BLaER1 (cell line): ENCODE results near the gene MACROH2A1.

ENCODE experiments used
- H3K27ac ChIP-seq: shearing (Covaris generic); formaldehyde crosslinking; 2 replicates; pipeline ENCODE4 v1.8.1; 2022
- H3K27me3 ChIP-seq: shearing (Covaris generic); formaldehyde crosslinking; 2 replicates; pipeline ENCODE4 v1.8.1; 2022
- H3K36me3 ChIP-seq: shearing (Covaris generic); formaldehyde crosslinking; 2 replicates; pipeline ENCODE4 v1.8.1; 2022
- H3K4me1 ChIP-seq: shearing (Covaris generic); formaldehyde crosslinking; 2 replicates; pipeline ENCODE4 v1.8.1; 2022
- H3K4me2 ChIP-seq: shearing (Covaris generic); formaldehyde crosslinking; 2 replicates; pipeline ENCODE4 v1.8.1; 2022
- H3K4me3 ChIP-seq: shearing (Covaris generic); formaldehyde crosslinking; 2 replicates; pipeline ENCODE4 v1.8.1; 2022
- H3K9ac ChIP-seq: shearing (Covaris generic); formaldehyde crosslinking; 2 replicates; pipeline ENCODE4 v1.8.1; 2022
- H3K9me3 ChIP-seq: shearing (Covaris generic); formaldehyde crosslinking; 2 replicates; pipeline ENCODE4 v1.8.1; 2022
- H4K20me1 ChIP-seq: shearing (Covaris generic); formaldehyde crosslinking; 2 replicates; pipeline ENCODE4 v1.8.1; 2022
- Cebpa-rat ChIP-seq: shearing (Covaris generic); IDR thresholded peaks from 2 replicates; pipeline ENCODE4 v1.8.1; 2022

Gene MACROH2A1

GRCh38 chr5:135348918-135349317 is 50.1 kb downstream of the MACROH2A1 start:
- H3K4me3 ChIP-seq, result no peak overlapping the region
- H3K9ac ChIP-seq, result no peak overlapping the region
- no peaks in the 10 kb centered on the region for H3K27me3 ChIP-seq
- no peak overlapping the region for H3K27ac ChIP-seq
- no peaks in the 10 kb centered on the region for H3K9me3 ChIP-seq
- H4K20me1 ChIP-seq, result peaks cover 72% of the 10 kb centered on the region
- no peak for TF ChIP-seq Cebpa-rat
- H3K4me1 ChIP-seq, result no peaks in the 10 kb centered on the region
- peaks cover 99% of the 10 kb centered on the region for H3K36me3 ChIP-seq
- no peak overlapping the region for H3K4me2 ChIP-seq

GRCh38 chr5:135347392-135347791 is 51.6 kb downstream of the MACROH2A1 start:
- TF ChIP-seq Cebpa-rat, result no peak
- Histone ChIP-seq H3K4me2 (no peak overlapping the region), H3K36me3 (peaks cover 99% of the 10 kb centered on the region), H3K27ac (no peak overlapping the region), H3K9ac (no peak overlapping the region), H3K4me3 (no peak overlapping the region), H3K9me3 (no peaks in the 10 kb centered on the region), H3K27me3 (no peaks in the 10 kb centered on the region), H3K4me1 (no peaks in the 10 kb centered on the region), H4K20me1 (peaks cover 63% of the 10 kb centered on the region)

- H3K9ac ChIP-seq, result no peak overlapping the region
- H3K9me3 ChIP-seq, result no peaks in the 10 kb centered on the region
- peaks cover 64% of the 10 kb centered on the region for H4K20me1 ChIP-seq
- H3K4me3 ChIP-seq, result no peak overlapping the region
- H3K27me3 ChIP-seq, result no peaks in the 10 kb centered on the region
- H3K36me3 ChIP-seq, result peaks cover 99% of the 10 kb centered on the region
- no peaks in the 10 kb centered on the region for H3K4me1 ChIP-seq
- no peak for TF ChIP-seq Cebpa-rat
- H3K4me2 ChIP-seq, result no peak overlapping the region
- H3K27ac ChIP-seq, result no peak overlapping the region
Observed at GRCh38 chr5:135345956-135346731, 52.9 kb downstream of the MACROH2A1 start.

GRCh38 chr5:135344349-135344748 is 54.7 kb downstream of the MACROH2A1 start:
- Histone ChIP-seq H3K9me3 (no peaks in the 10 kb centered on the region), H3K4me1 (no peaks in the 10 kb centered on the region), H3K4me3 (no peak overlapping the region), H4K20me1 (peaks cover 57% of the 10 kb centered on the region), H3K9ac (no peak overlapping the region), H3K4me2 (no peak overlapping the region), H3K27me3 (no peaks in the 10 kb centered on the region), H3K36me3 (peaks cover 99% of the 10 kb centered on the region), H3K27ac (no peak overlapping the region)
- TF ChIP-seq Cebpa-rat, result no peak

- no peak overlapping the region for H3K4me3 ChIP-seq
- H3K4me1 ChIP-seq, result no peaks in the 10 kb centered on the region
- H3K9ac ChIP-seq, result no peak overlapping the region
- H3K36me3 ChIP-seq, result peaks cover 99% of the 10 kb centered on the region
- no peak for TF ChIP-seq Cebpa-rat
- H3K27me3 ChIP-seq, result no peaks in the 10 kb centered on the region
- H3K27ac ChIP-seq, result no peak overlapping the region
- peaks cover 58% of the 10 kb centered on the region for H4K20me1 ChIP-seq
- no peaks in the 10 kb centered on the region for H3K9me3 ChIP-seq
- no peak overlapping the region for H3K4me2 ChIP-seq
Observed at GRCh38 chr5:135343413-135343812, 55.6 kb downstream of the MACROH2A1 start.

- Histone ChIP-seq H3K4me1 (no peaks in the 10 kb centered on the region), H3K4me3 (no peak overlapping the region), H3K9me3 (no peaks in the 10 kb centered on the region), H3K27ac (no peak overlapping the region), H3K9ac (no peak overlapping the region), H3K4me2 (no peak overlapping the region), H3K27me3 (no peaks in the 10 kb centered on the region), H3K36me3 (peaks cover 100% of the 10 kb centered on the region), H4K20me1 (peaks cover 59% of the 10 kb centered on the region)
- no peak for TF ChIP-seq Cebpa-rat
Observed at GRCh38 chr5:135342551-135342875, 56.5 kb downstream of the MACROH2A1 start.

- no peak overlapping the region for H3K4me2 ChIP-seq
- no peak overlapping the region for H3K9ac ChIP-seq
- H3K27me3 ChIP-seq, result no peaks in the 10 kb centered on the region
- no peak overlapping the region for H3K4me3 ChIP-seq
- H3K36me3 ChIP-seq, result peaks cover 100% of the 10 kb centered on the region
- H3K27ac ChIP-seq, result no peak overlapping the region
- TF ChIP-seq Cebpa-rat, result no peak
- no peaks in the 10 kb centered on the region for H3K9me3 ChIP-seq
- no peaks in the 10 kb centered on the region for H3K4me1 ChIP-seq
- peaks cover 58% of the 10 kb centered on the region for H4K20me1 ChIP-seq
Observed at GRCh38 chr5:135341696-135342550, 57.1 kb downstream of the MACROH2A1 start.

- Histone ChIP-seq H3K4me2 (no peak overlapping the region), H3K9ac (no peak overlapping the region), H3K27me3 (no peaks in the 10 kb centered on the region), H3K4me3 (no peak overlapping the region), H3K36me3 (peaks cover 100% of the 10 kb centered on the region), H3K4me1 (no peaks in the 10 kb centered on the region), H3K27ac (no peak overlapping the region), H3K9me3 (no peaks in the 10 kb centered on the region), H4K20me1 (peaks cover 58% of the 10 kb centered on the region)
- TF ChIP-seq Cebpa-rat, result no peak
Observed at GRCh38 chr5:135341016-135341666, 57.9 kb downstream of the MACROH2A1 start.

GRCh38 chr5:135340568-135340967 is 58.5 kb downstream of the MACROH2A1 start:
- H3K4me1 ChIP-seq, result no peaks in the 10 kb centered on the region
- H3K36me3 ChIP-seq, result peaks cover 100% of the 10 kb centered on the region
- TF ChIP-seq Cebpa-rat, result no peak
- H3K9ac ChIP-seq, result no peak overlapping the region
- H3K27me3 ChIP-seq, result no peaks in the 10 kb centered on the region
- H3K4me3 ChIP-seq, result no peak overlapping the region
- H4K20me1 ChIP-seq, result peaks cover 61% of the 10 kb centered on the region
- H3K27ac ChIP-seq, result no peak overlapping the region
- H3K9me3 ChIP-seq, result no peaks in the 10 kb centered on the region
- H3K4me2 ChIP-seq, result no peak overlapping the region

- Histone ChIP-seq H3K9me3 (no peaks in the 10 kb centered on the region), H3K27me3 (no peaks in the 10 kb centered on the region), H3K36me3 (peaks cover 100% of the 10 kb centered on the region), H3K9ac (no peak overlapping the region), H3K4me2 (no peak overlapping the region), H4K20me1 (peaks cover 68% of the 10 kb centered on the region), H3K4me3 (no peak overlapping the region), H3K27ac (no peak overlapping the region), H3K4me1 (no peaks in the 10 kb centered on the region)
- TF ChIP-seq Cebpa-rat, result no peak
Observed at GRCh38 chr5:135339623-135340022, 59.4 kb downstream of the MACROH2A1 start.
